ENCODE data around the gene IQGAP3. TPM values are rescaled to one million over a fixed set of nuclear protein-coding genes. Genes with fewer than 3 reads are reported as not detected.

Gene IQGAP3
- total and polyA plus RNA-seq, 2 of the 4 experiments (the other 2 are of a cell fraction), result 12.5 to 13.6 TPM

- Histone ChIP-seq H4K91ac (ENCODE audit: insufficient read depth, low read depth, low read length) (no peak overlapping the region), H4K8ac (ENCODE audit: low read depth in 2 of 2, low read length in 2 of 2) (no peak overlapping the region), H3K4me1 (ENCODE audit: control insufficient read depth, insufficient read depth, low read length) (no peaks in the 10 kb centered on the region), H3K79me1 (ENCODE audit: low read depth in 1 of 2, low read length in 2 of 2) (peaks cover 0 to 22% of the 10 kb centered on the region in 2 experiments; a peak in 3 of 4 replicates), H2BK15ac (ENCODE audit: low read depth, low read length) (no peak overlapping the region), H2BK120ac (ENCODE audit: low read depth, low read length) (no peak overlapping the region), H2AK9ac (replicated peaks; ENCODE audit: low read depth, low read length, poor library complexity) (no peak overlapping the region), H2AFZ (replicated peaks; ENCODE audit: low read length, poor library complexity) (no peak overlapping the region), H3K27me3 (ENCODE audit: control insufficient read depth, insufficient read depth, low read length) (no peaks in the 10 kb centered on the region), H4K20me1 (ENCODE audit: insufficient read depth, low read length) (no peaks in the 10 kb centered on the region), H2AK5ac (ENCODE audit: low read depth, low read length) (no peak overlapping the region), H3K27ac (ENCODE audit: insufficient read depth, low read length) (no peak overlapping the region), H3K9me1 (ENCODE audit: insufficient read depth, low read length) (peaks cover 13% of the 10 kb centered on the region), H3K14ac (replicated peaks; ENCODE audit: low read depth, low read length) (no peak overlapping the region), H3K56ac (ENCODE audit: extremely low read depth, insufficient read depth, low read length) (no peak overlapping the region), H2BK5ac (ENCODE audit: low read depth, low read length, poor library complexity, severe bottlenecking) (no peak overlapping the region), H3K36me3 (ENCODE audit: control insufficient read depth, insufficient read depth, low read length) (peaks cover 14% of the 10 kb centered on the region), H3K4ac (ENCODE audit: low read depth, low read length) (no peak overlapping the region), H3K23ac (ENCODE audit: low read depth, low read length) (no peak overlapping the region), H3K18ac (ENCODE audit: low read depth, low read length) (no peak overlapping the region), H3K9ac (ENCODE audit: low read depth, low read length) (no peak overlapping the region), H3K4me2 (ENCODE audit: low read depth, low read length) (no peak overlapping the region), H3K9me3 (ENCODE audit: control insufficient read depth, insufficient read depth, low read length) (no peaks in the 10 kb centered on the region), H3K4me3 (ENCODE audit: insufficient read depth, low read depth, low read length) (no peak overlapping the region), H4K5ac (ENCODE audit: low read depth, low read length) (no peak overlapping the region), H2BK20ac (ENCODE audit: low read depth, low read length) (no peak overlapping the region)
- DNase-seq, result no peak
- dilution Hi-C loops (cut with HindIII; ENCODE audit: low sequenced_read_pairs, unreplicated experiment) (no loop called here), intact Hi-C loops (cut with micrococcal nuclease) (no loop called here), in situ Hi-C loops (cut with MboI; ENCODE audit: low sequenced_read_pairs) (no loop called here)
- no CpG with 5 or more reads among the region's 2 CpGs for WGBS, 2 experiments (ENCODE audit: extremely low coverage in 2 of 2, insufficient read length in 1 of 2)
- no TSS peak for BruUV-seq (replicated peaks)
- no peak for ATAC-seq (ENCODE audit: low read depth)
- ChIA-PET CTCF (interaction anchor here (0.6 kb wide), 1 partner anchor 694 kb away, joined by 6 read pairs; no protein-coding TSS in a partner anchor), POLR2A (ENCODE audit: unreplicated experiment) (no interaction called here)
- no peak for TF ChIP-seq BHLHE40 (IDR thresholded peaks at IDR 0.05; ENCODE audit: low read depth, low read length)
- no peak for TF ChIP-seq POLR2A (IDR thresholded peaks at IDR 0.05; ENCODE audit: low read depth, low read length)
- TF ChIP-seq RAD21 (IDR thresholded peaks at IDR 0.05; ENCODE audit: low read length), result no peak
- TF ChIP-seq CEBPB (IDR thresholded peaks at IDR 0.05; ENCODE audit: low read depth, low read length), result no peak
- TF ChIP-seq MXI1 (IDR thresholded peaks at IDR 0.05; ENCODE audit: borderline replicate concordance, low read depth, low read length), result no peak
- TF ChIP-seq RCOR1 (IDR thresholded peaks at IDR 0.05; ENCODE audit: insufficient replicate concordance, low read length), result no peak
- TF ChIP-seq CTCF (conservative IDR thresholded peaks at IDR 0.05; ENCODE audit: low read depth, low read length), result no peak
- TF ChIP-seq RFX5 (IDR thresholded peaks at IDR 0.05; ENCODE audit: low read depth, low read length), result no peak
- no peak for TF ChIP-seq ELK1 (IDR thresholded peaks at IDR 0.05; ENCODE audit: borderline replicate concordance, low read depth, low read length)
- TF ChIP-seq, protein P1, sequence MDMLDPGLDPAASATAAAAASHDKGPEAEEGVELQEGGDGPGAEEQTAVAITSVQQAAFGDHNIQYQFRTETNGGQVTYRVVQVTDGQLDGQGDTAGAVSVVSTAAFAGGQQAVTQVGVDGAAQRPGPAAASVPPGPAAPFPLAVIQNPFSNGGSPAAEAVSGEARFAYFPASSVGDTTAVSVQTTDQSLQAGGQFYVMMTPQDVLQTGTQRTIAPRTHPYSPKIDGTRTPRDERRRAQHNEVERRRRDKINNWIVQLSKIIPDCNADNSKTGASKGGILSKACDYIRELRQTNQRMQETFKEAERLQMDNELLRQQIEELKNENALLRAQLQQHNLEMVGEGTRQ (IDR thresholded peaks at IDR 0.05; ENCODE audit: low read depth, low read length), result no peak
Measured at GRCh38 chr1:156549390-156549789, 23.0 kb downstream of the IQGAP3 start.
